DND-41 (cell line): ENCODE measurements around the gene ATAD2B.

Experiments
- CTCF ChIP-seq: IDR thresholded peaks from 2 replicates; pipeline ENCODE4 v1.5.1; 2012; ENCODE audit warnings: borderline replicate concordance, low read length, moderate library complexity, mild to moderate bottlenecking; ENCODE audit not compliant: poor library complexity, severe bottlenecking; ENCODE audit errors: extremely low read depth
- EZH2 ChIP-seq: IDR thresholded peaks from 3 replicates; pipeline ENCODE4 v1.6.1; 2012; ENCODE audit warnings: borderline replicate concordance, low read depth, mild to moderate bottlenecking, moderate library complexity, low read length, inconsistent platforms; ENCODE audit not compliant: severe bottlenecking

DNA sequence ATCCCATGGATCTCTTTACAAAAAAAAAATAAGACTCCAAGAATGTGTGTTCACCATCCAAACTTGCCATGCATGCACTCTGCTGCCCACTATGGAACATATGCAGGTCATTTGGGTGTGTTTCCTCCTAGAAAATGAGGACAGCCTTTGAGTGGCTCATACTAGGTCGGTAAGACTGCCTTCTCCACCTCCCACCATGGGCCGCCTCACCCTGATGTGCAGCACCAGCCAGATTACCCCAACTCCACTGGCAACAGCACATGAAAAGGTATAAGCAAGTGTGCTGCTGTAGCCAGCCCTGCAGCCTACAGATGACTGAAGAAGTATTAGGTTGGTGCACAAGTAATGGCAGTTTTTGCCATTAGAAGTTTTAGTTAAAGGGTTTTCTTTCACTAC, 214.2 kb downstream of the ATAD2B start:
- TF ChIP-seq CTCF: no peak
- no peak for TF ChIP-seq EZH2
